Activated CD4-positive, alpha-beta T cell treated with anti-CD3 and anti-CD28 coated beads, Interleukin-2, amount 10 ng/mL, durations not matched to agents 7 days and 5 days (primary cell): ENCODE measurements around the gene TLCD1. TPM values are rescaled to one million over a fixed set of nuclear protein-coding genes. Genes with fewer than 3 reads are reported as not detected.
"Not testable (repeated sequence)": the region's sequence is repeated elsewhere in the genome, so short reads cannot be mapped to it uniquely, and the experiment has no call there.

Source experiments
- CTCF ChIA-PET: fragments of 350-600 bp; sonication (Branson Sonifier 250); formaldehyde crosslinking; loops from one replicate; lab custom pipeline; 2021; ENCODE audit warnings: antibody characterized with exemption; lab: Charles Lee
- POLR2A ChIA-PET: fragments of 350-600 bp; sonication (Branson Sonifier 250); formaldehyde crosslinking; loops from one replicate; lab custom pipeline; 2021; ENCODE audit warnings: antibody characterized with exemption; lab: Charles Lee
- DNase-seq: peaks from one replicate; pipeline ENCODE4 v3.0.0-alpha.2; 2020
- H3K27ac Mint-ChIP-seq: one replicate; pipeline ENCODE4 v1.8.0; 2021; ENCODE audit warnings: mild to moderate bottlenecking, moderate library complexity, mixed read lengths
- H3K27me3 Mint-ChIP-seq: one replicate; pipeline ENCODE4 v1.8.0; 2021; ENCODE audit warnings: mixed read lengths
- H3K36me3 Mint-ChIP-seq: one replicate; pipeline ENCODE4 v1.8.0; 2021; ENCODE audit warnings: low read depth, mixed read lengths
- H3K4me1 Mint-ChIP-seq: one replicate; pipeline ENCODE4 v1.8.0; 2021; ENCODE audit warnings: mixed read lengths
- H3K4me3 Mint-ChIP-seq: one replicate; pipeline ENCODE4 v1.8.0; 2021; ENCODE audit warnings: mild to moderate bottlenecking, moderate library complexity, mixed read lengths
- H3K9me3 Mint-ChIP-seq: one replicate; pipeline ENCODE4 v1.8.0; 2021; ENCODE audit warnings: mixed read lengths
- total RNA-seq, 2 experiments: library from RNA; stranded (reverse); gene quantifications; one replicate each; pipeline ENCODE4 v1.2.3, GENCODE V29; 2021

The TLCD1 gene
- total RNA-seq, 2 experiments from 2014 or later = 2.1 to 2.3 TPM

DNA sequence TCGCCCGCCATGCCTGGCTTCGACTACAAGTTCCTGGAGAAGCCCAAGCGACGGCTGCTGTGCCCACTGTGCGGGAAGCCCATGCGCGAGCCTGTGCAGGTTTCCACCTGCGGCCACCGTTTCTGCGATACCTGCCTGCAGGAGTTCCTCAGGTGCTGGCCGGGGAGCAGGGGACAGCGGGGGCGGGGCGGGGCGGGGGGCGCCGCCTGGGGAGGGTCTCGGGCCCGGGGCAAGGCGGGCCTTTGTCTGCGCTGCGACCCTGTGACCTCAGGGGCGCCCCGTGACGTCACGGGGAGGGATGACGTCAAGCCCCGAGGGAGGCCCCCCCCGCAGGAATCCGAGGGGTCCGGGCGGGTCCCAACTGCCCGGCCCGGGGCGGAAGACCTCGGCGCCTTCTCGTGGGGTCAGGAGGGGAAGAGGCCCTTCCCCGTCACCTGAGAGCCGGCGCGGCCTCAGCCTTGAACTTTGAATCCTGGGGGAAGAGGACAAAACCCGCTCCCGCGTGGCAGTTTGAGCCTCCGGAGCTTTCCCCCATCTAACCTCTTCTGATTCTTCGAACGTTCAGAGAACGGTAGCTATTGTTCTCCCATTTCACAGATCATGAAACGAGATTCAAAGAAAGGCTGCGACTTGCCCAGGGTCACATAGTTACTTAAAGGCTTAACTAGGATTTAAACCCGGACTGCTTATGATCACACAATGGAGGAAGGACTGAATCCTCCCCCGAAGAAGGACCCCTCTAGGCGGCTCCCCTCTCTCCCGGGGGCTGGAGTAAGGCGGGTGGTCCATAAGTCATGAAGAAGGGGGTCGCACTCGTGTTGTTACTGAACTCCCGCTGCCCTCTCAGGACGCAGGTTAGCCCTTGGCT lies 18.3 kb upstream of the TLCD1 start:
- peaks cover 15% of the 10 kb centered on the region for H3K36me3 Mint-ChIP-seq
- peaks cover 42% of the 10 kb centered on the region for H3K4me1 Mint-ChIP-seq

DNA sequence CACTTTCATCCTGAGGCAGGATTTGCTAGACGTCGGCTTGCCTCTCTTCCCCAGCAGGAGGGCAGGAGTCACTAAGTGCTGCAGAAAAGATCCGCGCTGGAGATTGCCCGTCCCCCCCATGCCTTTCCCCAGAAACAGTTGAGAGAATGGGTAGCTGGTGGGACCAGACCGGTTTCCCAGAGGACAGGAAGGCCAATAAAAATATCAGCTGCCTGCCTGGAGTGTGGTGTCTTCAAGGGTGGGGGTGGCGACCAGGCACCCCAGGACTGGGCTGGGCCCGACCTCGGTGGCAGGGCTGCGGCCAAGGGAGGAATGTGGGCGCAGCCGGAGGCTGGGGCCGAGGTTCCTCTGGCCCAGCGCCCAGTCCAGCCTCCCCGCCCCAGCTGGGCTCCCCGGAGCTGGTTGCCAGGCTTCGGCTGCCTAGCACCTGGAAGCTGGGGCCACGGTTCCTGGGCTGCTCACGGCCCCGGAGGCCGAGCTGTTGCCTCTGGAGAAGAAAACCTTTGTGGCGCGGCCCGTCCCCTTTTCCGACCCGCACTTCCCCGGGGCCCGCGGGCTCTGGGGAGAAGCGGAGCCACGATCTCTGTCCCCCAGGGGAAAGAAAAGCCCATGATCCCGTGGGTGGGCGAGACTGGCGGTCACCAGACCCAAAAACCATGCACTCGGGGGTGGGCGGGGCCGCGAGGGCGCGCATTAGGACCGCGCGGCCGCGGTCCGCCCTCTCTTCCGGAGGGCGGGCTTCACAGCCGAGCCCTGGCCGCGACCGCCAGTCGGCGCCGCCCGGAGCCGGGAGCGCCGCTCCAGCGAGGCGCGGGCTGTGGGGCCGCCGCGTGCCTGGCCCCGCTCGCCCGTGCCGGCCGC lies 17.4 kb upstream of the TLCD1 start, which contains the start of gene TRAF4:
TSS of gene TRAF4 (plus strand) at position 769 of the 861 bp plus-strand sequence. CDS start 102 bp downstream, outside the sequence.
- DNase-seq = peak; percentile 77
- H3K9me3 Mint-ChIP-seq = peaks cover 2% of the 10 kb centered on the region
- no peaks in the 10 kb centered on the region for H3K27me3 Mint-ChIP-seq
- ChIA-PET POLR2A (interaction anchor here (1.0 kb wide), 1 partner anchor 17 kb away, joined by 3 read pairs; no protein-coding TSS in a partner anchor), CTCF (interaction anchor here (0.6 to 20.1 kb wide), 4 partner anchors 8 to 159 kb away, joined by 3 to 420 read pairs (median 4); partner anchors contain the start of genes DHRS13, NEK8 and TLCD1)
- H3K27ac Mint-ChIP-seq = peak within 1 kb of the TSS; percentile 94
- peak within 1 kb of the TSS; percentile 89 for H3K4me3 Mint-ChIP-seq
- peaks cover 42% of the 10 kb centered on the region for H3K4me1 Mint-ChIP-seq
- peaks cover 13% of the 10 kb centered on the region for H3K36me3 Mint-ChIP-seq

More for the DNA sequence above, 18.3 kb upstream of the TLCD1 start:
- DNase-seq = peak; percentile 71
- H3K27me3 Mint-ChIP-seq = no peaks in the 10 kb centered on the region
- peak overlapping the region; percentile 89 for H3K4me3 Mint-ChIP-seq
- CTCF ChIA-PET = interaction anchor here (0.6 to 20.1 kb wide), 6 partner anchors 14 to 153 kb away, joined by 3 to 420 read pairs (median 4); partner anchors contain the start of genes FLOT2, NEK8, RPL23A and TLCD1
- peak overlapping the region; percentile 94 for H3K27ac Mint-ChIP-seq
- POLR2A ChIA-PET = interaction anchor here (1.0 to 1.9 kb wide), 3 partner anchors 15 to 18 kb away, joined by 3 to 6 read pairs (median 3); partner anchors contain the start of gene TLCD1
- H3K9me3 Mint-ChIP-seq = peaks cover 2% of the 10 kb centered on the region

- ChIA-PET CTCF (interaction anchor here (0.6 to 20.1 kb wide), 5 partner anchors 8 to 163 kb away, joined by 3 to 420 read pairs (median 3); partner anchors contain the start of genes NEK8 and TLCD1), POLR2A (no interaction called here)
- H3K4me1 Mint-ChIP-seq = peaks cover 42% of the 10 kb centered on the region
- no peaks in the 10 kb centered on the region for H3K27me3 Mint-ChIP-seq
- no peak overlapping the region for H3K4me3 Mint-ChIP-seq
- peaks cover 2% of the 10 kb centered on the region for H3K9me3 Mint-ChIP-seq
- H3K36me3 Mint-ChIP-seq = peaks cover 13% of the 10 kb centered on the region
- peak overlapping the region; percentile 51 for H3K27ac Mint-ChIP-seq
- no peak for DNase-seq
These were observed 15.6 kb upstream of the TLCD1 start for GRCh38 chr17:28741358-28742349.

- ChIA-PET CTCF (interaction anchor here (1.0 to 20.1 kb wide), 3 partner anchors 9 to 23 kb away, joined by 3 to 420 read pairs (median 3); partner anchors contain the start of genes NEK8 and TLCD1), POLR2A (no interaction called here)
- H3K36me3 Mint-ChIP-seq = peaks cover 14% of the 10 kb centered on the region
- H3K27me3 Mint-ChIP-seq = no peaks in the 10 kb centered on the region
- H3K4me3 Mint-ChIP-seq = no peak overlapping the region
- peaks cover 2% of the 10 kb centered on the region for H3K9me3 Mint-ChIP-seq
- no peak for DNase-seq
- no peak overlapping the region for H3K27ac Mint-ChIP-seq
- peaks cover 34% of the 10 kb centered on the region for H3K4me1 Mint-ChIP-seq
These were observed 14.6 kb upstream of the TLCD1 start for GRCh38 chr17:28740406-28741357.

DNA sequence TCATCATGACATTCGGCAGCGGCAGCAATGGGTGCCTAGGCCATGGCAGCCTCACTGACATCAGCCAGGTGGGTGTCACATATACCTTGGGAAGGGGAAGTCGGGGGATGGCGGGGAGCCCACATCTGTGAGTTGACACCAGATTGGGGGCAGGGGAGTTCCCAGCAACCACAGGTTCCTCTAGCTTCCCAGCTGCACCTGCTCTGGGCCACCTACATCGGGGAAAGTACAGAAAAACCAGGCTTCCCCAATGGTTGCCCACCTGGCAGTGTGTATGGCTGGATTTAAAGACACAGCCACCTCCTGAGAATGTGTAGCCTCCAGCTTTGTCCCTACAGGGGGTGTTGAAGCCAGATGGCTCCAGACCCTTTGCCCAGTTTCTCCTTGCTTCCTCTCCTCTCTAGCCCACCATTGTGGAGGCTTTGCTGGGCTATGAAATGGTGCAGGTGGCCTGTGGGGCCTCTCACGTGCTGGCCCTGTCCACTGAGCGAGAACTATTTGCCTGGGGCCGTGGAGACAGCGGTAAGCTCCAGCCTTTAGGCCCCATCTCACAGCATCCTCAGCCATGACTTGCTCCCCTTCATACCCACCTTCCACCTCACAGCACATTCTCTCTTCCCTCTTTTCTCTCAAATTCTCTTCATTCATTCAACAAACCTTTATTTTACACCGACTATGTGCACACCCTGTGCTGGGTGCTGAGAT lies 12.8 kb upstream of the TLCD1 start:
- ChIA-PET POLR2A (no interaction called here), CTCF (interaction anchor here (20.1 kb wide), 1 partner anchor 9 kb away, joined by 420 read pairs; the partner anchor contains the start of genes NEK8 and TLCD1)
- Mint-ChIP-seq H3K36me3 (peaks cover 14% of the 10 kb centered on the region), H3K27me3 (no peaks in the 10 kb centered on the region), H3K4me1 (peaks cover 29% of the 10 kb centered on the region), H3K4me3 (no peak overlapping the region), H3K9me3 (peaks cover 2% of the 10 kb centered on the region), H3K27ac (peak overlapping the region; percentile 80)
- no peak for DNase-seq

DNA sequence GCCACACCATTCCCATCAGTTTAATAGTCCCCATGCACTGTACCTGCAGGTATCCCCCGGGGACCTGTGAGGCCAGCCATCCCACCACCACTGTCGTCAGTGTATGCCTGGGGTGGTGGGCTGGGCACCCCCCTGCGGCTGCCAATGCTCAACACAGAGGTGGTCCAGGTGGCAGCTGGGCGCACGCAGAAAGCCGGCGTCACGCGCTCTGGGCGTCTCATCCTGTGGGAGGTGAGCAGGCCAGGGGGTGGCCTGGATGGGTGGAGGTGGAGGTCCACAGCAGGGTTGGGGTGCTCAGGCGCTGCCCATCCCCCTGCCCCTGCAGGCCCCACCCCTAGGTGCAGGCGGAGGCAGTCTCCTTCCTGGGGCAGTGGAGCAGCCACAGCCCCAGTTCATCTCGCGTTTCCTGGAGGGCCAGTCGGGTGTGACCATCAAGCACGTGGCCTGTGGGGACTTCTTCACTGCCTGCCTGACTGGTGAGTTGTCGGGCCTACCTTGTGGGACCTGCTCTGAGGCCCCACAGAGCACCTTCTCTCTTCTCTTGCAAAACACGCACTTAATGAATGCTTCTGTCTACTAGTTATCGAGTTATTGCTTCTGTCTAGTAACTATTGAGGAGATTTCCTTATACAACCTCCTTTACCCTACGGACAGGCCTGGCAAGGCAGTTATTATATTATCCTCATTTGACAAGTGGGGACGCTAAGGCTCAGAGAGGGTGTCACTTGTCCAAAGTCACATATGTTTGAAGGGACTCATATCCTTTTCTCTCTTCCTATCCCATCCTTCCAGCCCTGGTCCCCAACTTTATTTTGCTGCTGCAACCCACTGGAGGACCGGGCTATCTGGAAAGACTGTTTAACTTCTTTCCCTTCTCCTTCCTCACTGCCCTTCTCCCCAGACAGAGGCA lies 12.0 kb upstream of the TLCD1 start:
- CTCF ChIA-PET = interaction anchor here (1.0 to 20.1 kb wide), 2 partner anchors 8 to 12 kb away, joined by 3 to 420 read pairs; partner anchors contain the start of genes NEK8 and TLCD1
- H3K36me3 Mint-ChIP-seq = peaks cover 14% of the 10 kb centered on the region

GRCh38 chr17:28737316-28737715 lies 11.3 kb upstream of the TLCD1 start:
- no peak overlapping the region for H3K27ac Mint-ChIP-seq
- H3K9me3 Mint-ChIP-seq = peaks cover 2% of the 10 kb centered on the region
- ChIA-PET CTCF (interaction anchor here (1.0 to 20.1 kb wide), 2 partner anchors 7 to 13 kb away, joined by 3 to 420 read pairs; partner anchors contain the start of genes NEK8 and TLCD1), POLR2A (no interaction called here)
- peaks cover 25% of the 10 kb centered on the region for H3K4me1 Mint-ChIP-seq
- H3K27me3 Mint-ChIP-seq = no peaks in the 10 kb centered on the region
- no peak overlapping the region for H3K4me3 Mint-ChIP-seq
- DNase-seq = no peak
- peaks cover 14% of the 10 kb centered on the region for H3K36me3 Mint-ChIP-seq

More for the DNA sequence above, 12.0 kb upstream of the TLCD1 start:
- DNase-seq = no peak
- no peaks in the 10 kb centered on the region for H3K27me3 Mint-ChIP-seq
- POLR2A ChIA-PET = no interaction called here
- H3K4me1 Mint-ChIP-seq = peaks cover 26% of the 10 kb centered on the region
- peaks cover 2% of the 10 kb centered on the region for H3K9me3 Mint-ChIP-seq
- no peak overlapping the region for H3K4me3 Mint-ChIP-seq
- peak overlapping the region; percentile 80 for H3K27ac Mint-ChIP-seq

GRCh38 chr17:28735913-28736769 lies 10.1 kb upstream of the TLCD1 start:
- DNase-seq, H3K9me3 Mint-ChIP-seq, H3K27me3 Mint-ChIP-seq, H3K4me3 Mint-ChIP-seq, POLR2A ChIA-PET, H3K27ac Mint-ChIP-seq: not testable (repeated sequence)
- CTCF ChIA-PET = interaction anchor here (2.1 to 11.5 kb wide), 2 partner anchors 9 to 11 kb away, joined by 17 to 420 read pairs; partner anchors contain the start of genes TLCD1 and TRAF4
- Mint-ChIP-seq H3K4me1 (peaks cover 16% of the 10 kb centered on the region), H3K36me3 (peaks cover 12% of the 10 kb centered on the region)
